ENCODE results near the gene NLE1. TPM values are rescaled to one million over a fixed set of nuclear protein-coding genes. Genes with fewer than 3 reads are reported as not detected.
A peak's percentile ranks its signal among the peaks of the same experiment; 100 is the strongest.
"Not testable (repeated sequence)": the region's sequence is repeated elsewhere in the genome, so short reads cannot be mapped to it uniquely, and the experiment has no call there.

NLE1 gene
- total RNA-seq, 6 experiments from 2014 or later = 4.9 to 12.3 (median 5.9) TPM

GRCh38 chr17:35117984-35118383 lies 24.1 kb downstream of the NLE1 start:
- ATAC-seq = peak in 2 of 4 donors; percentile 12 to 55
- intact Hi-C loops (cut with DNase I) = loop anchor here in 1 of 2 donors (10.0 kb wide), 1 partner anchor 123 kb away; no protein-coding TSS in a partner anchor
- no peak overlapping the region for H3K4me3 ChIP-seq
- TF ChIP-seq POLR2A (IDR thresholded peaks at IDR 0.05) (no peak), CTCF (IDR thresholded peaks at IDR 0.05) (peak; percentile 20 to 38 (median 34))
- no peaks in the 10 kb centered on the region for H3K9me3 ChIP-seq
- H3K36me3 ChIP-seq = no peaks in the 10 kb centered on the region
- no peaks in the 10 kb centered on the region for H3K27me3 ChIP-seq
- no peak overlapping the region for H3K27ac ChIP-seq
- no peak for DNase-seq
- peaks cover 0 to 9% (median 4%) of the 10 kb centered on the region in 4 donors for H3K4me1 ChIP-seq

- peaks cover 0 to 9% (median 4%) of the 10 kb centered on the region in 4 donors for H3K4me1 ChIP-seq
- ATAC-seq = no peak
- 56% methylated on average over 1 of the region's 12 CpGs for WGBS (ENCODE audit: insufficient coverage, low coverage, low lambda C conversion rate, missing lambda C conversion rate)
These were observed 25.3 kb downstream of the NLE1 start for GRCh38 chr17:35116845-35117244.

GRCh38 chr17:35110791-35111190 lies 31.3 kb downstream of the NLE1 start:
- not testable (repeated sequence) for H3K27me3 ChIP-seq, H3K4me1 ChIP-seq, H3K36me3 ChIP-seq, ATAC-seq, H3K27ac ChIP-seq, H3K4me3 ChIP-seq, DNase-seq, H3K9me3 ChIP-seq
- WGBS (ENCODE audit: insufficient coverage, low coverage, low lambda C conversion rate, missing lambda C conversion rate) = 100% methylated on average over 3 of the region's 17 CpGs
- intact Hi-C loops (cut with DNase I) = loop anchor here in 1 of 2 donors (10.0 kb wide), 1 partner anchor 116 kb away; no protein-coding TSS in a partner anchor

More at GRCh38 chr17:35116845-35117244, 25.3 kb downstream of the NLE1 start:
- intact Hi-C loops (cut with DNase I) = loop anchor here in 1 of 2 donors (10.0 kb wide), 1 partner anchor 122 kb away; no protein-coding TSS in a partner anchor
- TF ChIP-seq POLR2A (IDR thresholded peaks at IDR 0.05) (no peak), CTCF (IDR thresholded peaks at IDR 0.05) (no peak)
- DNase-seq = no peak
- Histone ChIP-seq H3K36me3 (no peaks in the 10 kb centered on the region), H3K9me3 (no peaks in the 10 kb centered on the region), H3K27ac (no peak overlapping the region), H3K27me3 (no peaks in the 10 kb centered on the region), H3K4me3 (no peak overlapping the region)

- WGBS (ENCODE audit: insufficient coverage, low coverage, low lambda C conversion rate, missing lambda C conversion rate) = 100% methylated on average over 4 of the region's 5 CpGs
- H3K27me3 ChIP-seq = no peaks in the 10 kb centered on the region
These were observed 37.2 kb downstream of the NLE1 start for GRCh38 chr17:35104844-35105450.

More at GRCh38 chr17:35104844-35105450, 37.2 kb downstream of the NLE1 start:
- H3K36me3 ChIP-seq = peaks cover 0 to 10% (median 2%) of the 10 kb centered on the region in 4 donors
- no peaks in the 10 kb centered on the region for H3K9me3 ChIP-seq
- no peak overlapping the region for H3K27ac ChIP-seq
- TF ChIP-seq POLR2A (IDR thresholded peaks at IDR 0.05) = no peak
- no peak for TF ChIP-seq CTCF (IDR thresholded peaks at IDR 0.05)
- H3K4me1 ChIP-seq = no peaks in the 10 kb centered on the region
- intact Hi-C loops (cut with DNase I) = no loop called here
- no peak for DNase-seq
- no peak for ATAC-seq
- no peak overlapping the region for H3K4me3 ChIP-seq

Data from right lobe of liver (tissue), 6 donors.